ENCODE results near the gene GPX5.
"Not testable (repeated sequence)": the region's sequence is repeated elsewhere in the genome, so short reads cannot be mapped to it uniquely, and the experiment has no call there.

Gene GPX5

GRCh38 chr6:28525496-28526039 lies at the start of gene GPX5:
TSS of gene GPX5 (plus strand) at chr6:28525881. CDS start at chr6:28526014, 133 bp downstream.
- DNase-seq: peak; percentile 7

- no peak for DNase-seq
These were observed 47.2 kb upstream of the GPX5 start for GRCh38 chr6:28478518-28478917.

GRCh38 chr6:28480253-28480932 lies 45.3 kb upstream of the GPX5 start:
- no peak for DNase-seq

- no peak for DNase-seq
These were observed 40.2 kb upstream of the GPX5 start for GRCh38 chr6:28485482-28485881.

DNA sequence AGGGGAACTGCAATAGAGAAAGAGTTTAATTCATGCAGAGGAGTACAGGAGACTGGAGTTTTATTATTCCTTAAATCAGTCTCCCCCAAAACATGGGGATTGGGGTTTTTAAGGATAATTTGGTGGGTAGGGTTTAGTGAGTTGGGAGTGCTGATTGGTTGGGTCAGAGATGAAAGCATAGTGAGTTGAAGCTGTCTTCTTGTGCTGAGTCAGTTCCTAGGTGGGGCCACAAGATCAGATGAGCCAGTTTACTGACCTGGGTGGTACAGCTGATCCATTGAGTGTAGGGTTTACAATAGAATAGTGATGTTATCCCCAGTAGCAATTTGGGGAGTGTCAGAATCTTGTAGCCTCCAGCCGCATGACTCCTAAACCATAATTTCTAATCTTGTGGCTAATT lies 39.1 kb upstream of the GPX5 start:
- DNase-seq: no peak

- no peak for DNase-seq
These were observed 38.5 kb upstream of the GPX5 start for GRCh38 chr6:28486988-28487742.

DNA sequence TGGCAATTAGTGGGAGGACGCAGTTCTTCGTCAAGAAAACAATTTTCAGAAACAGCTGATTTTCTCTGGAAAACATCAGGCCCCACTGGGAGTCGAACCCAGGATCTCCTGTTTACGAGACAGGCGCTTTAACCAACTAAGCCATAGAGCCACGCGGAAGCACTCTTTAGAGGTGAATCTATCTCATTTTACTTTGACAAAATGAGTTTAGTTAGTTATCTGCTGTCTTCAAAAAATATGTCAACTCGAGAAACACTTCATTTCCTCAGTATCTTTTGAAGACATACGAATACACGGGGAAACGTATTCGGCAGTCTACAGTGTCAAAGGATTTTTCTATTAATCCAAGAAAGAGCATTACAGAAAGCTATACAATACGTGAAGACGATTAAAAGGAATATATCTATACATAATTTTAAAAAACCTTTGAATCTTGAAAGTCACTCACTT lies 36.7 kb upstream of the GPX5 start:
- peak; percentile 77 for DNase-seq

- peak; percentile 82 for DNase-seq
These were observed 36.1 kb upstream of the GPX5 start for GRCh38 chr6:28489366-28490204.

- peak; percentile 28 for DNase-seq
These were observed 35.3 kb upstream of the GPX5 start for GRCh38 chr6:28490205-28490890.

DNA sequence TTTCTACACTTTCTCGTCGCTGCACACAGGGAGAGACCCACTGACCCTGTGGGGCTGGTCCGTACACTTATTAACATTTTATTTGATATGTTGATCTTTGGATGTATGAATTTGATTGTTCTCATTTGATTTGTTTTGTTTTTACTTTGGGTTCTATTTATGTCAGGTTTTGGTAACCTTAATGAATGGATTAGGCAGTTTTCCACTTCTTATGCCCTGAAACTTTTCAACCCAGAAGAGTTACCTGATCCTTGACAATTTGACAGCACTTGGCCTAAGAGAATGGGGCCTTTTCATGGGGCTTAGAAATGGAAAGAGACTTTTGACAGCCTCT lies 33.7 kb upstream of the GPX5 start:
- no peak for DNase-seq

- no peak for DNase-seq
These were observed 29.4 kb upstream of the GPX5 start for GRCh38 chr6:28496099-28496779.

DNA sequence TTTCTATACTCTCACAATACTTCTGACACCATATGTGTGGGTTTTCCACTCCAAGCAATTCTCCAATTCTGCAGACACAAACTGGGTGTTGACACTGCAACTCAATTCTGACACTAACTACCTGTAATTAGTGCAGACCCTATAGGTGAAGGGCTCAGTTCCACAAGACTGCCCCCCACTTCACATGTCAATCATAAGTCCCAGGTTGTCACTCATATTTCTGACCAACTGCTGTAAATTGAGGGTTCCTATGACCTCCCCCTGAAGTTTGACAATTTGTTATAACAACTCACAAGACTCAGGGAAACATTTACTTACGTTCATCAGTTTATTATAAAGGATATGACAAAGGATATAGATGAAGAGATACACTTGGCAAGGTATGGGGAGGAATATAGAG lies 28.4 kb upstream of the GPX5 start:
- DNase-seq: no peak

- DNase-seq: no peak
These were observed 27.8 kb upstream of the GPX5 start for GRCh38 chr6:28497893-28498292.

- DNase-seq: no peak
These were observed 24.4 kb upstream of the GPX5 start for GRCh38 chr6:28501259-28501658.

GRCh38 chr6:28502136-28502535 lies 23.5 kb upstream of the GPX5 start:
- not testable (repeated sequence) for DNase-seq

GRCh38 chr6:28502709-28503305 lies 22.9 kb upstream of the GPX5 start:
- not testable (repeated sequence) for DNase-seq

DNA sequence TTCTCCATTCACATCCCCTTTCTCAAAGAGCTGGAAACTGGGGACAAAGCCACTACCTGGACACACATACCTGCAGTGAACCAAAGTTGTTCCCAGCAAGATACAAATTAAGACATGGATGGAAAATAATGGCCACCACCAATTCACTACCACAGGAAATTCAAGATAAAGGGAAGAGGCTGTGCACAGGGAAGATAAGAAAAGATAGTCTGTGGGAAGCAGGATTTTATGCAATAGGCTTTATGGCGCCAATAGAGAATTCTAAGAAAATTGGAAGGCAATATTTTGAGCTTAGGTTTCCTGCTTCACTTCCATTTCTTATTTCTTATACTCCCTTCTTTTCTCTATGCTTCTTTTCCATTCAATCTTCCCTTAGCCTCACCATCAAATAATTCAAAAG lies 19.9 kb upstream of the GPX5 start:
- no peak for DNase-seq

- DNase-seq: no peak
These were observed 18.7 kb upstream of the GPX5 start for GRCh38 chr6:28506807-28507475.

GRCh38 chr6:28511628-28512300 lies 13.9 kb upstream of the GPX5 start:
- DNase-seq: no peak

- DNase-seq: not testable (repeated sequence)
These were observed 13.3 kb upstream of the GPX5 start for GRCh38 chr6:28512387-28512786.
